Dedifferentiated amniotic fluid mesenchymal stem cell (primary cell): ENCODE measurements around the gene NUBPL.
A peak's percentile ranks its signal among the peaks of the same experiment; 100 is the strongest.
"Not testable (repeated sequence)": the region's sequence is repeated elsewhere in the genome, so short reads cannot be mapped to it uniquely, and the experiment has no call there.

Experiments
- DNase-seq: peaks from one replicate; pipeline ENCODE4 v3.0.0-alpha.2; 2016; ENCODE audit errors: extremely low spot score

Gene NUBPL

DNA sequence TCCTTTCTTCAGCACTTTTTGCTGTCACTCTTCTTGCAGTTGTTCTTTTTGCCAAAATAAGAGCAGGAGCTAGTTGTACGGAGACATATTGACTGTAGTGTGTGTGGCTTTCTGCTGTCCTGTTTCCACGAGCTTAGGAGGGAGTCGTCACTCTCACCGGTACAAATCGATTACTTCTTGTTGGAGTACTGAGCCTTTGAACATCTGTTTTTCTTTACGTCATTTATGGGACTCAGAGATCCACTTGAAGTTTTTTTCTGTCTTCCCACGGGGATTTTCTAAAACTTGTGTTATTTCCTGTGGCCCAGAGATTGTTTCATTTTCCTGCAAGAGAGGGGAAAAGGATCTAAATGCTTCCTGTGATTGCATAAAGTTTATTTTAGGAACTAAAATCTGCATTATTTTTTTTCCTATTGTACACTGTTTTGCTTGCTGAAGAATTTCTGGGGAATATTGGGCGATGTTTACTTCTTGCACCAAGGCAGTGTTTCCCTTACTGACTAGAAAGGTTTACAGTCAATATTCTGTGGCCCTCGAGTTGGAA, 316.1 kb downstream of the NUBPL start:
- DNase-seq, result no peak

DNA sequence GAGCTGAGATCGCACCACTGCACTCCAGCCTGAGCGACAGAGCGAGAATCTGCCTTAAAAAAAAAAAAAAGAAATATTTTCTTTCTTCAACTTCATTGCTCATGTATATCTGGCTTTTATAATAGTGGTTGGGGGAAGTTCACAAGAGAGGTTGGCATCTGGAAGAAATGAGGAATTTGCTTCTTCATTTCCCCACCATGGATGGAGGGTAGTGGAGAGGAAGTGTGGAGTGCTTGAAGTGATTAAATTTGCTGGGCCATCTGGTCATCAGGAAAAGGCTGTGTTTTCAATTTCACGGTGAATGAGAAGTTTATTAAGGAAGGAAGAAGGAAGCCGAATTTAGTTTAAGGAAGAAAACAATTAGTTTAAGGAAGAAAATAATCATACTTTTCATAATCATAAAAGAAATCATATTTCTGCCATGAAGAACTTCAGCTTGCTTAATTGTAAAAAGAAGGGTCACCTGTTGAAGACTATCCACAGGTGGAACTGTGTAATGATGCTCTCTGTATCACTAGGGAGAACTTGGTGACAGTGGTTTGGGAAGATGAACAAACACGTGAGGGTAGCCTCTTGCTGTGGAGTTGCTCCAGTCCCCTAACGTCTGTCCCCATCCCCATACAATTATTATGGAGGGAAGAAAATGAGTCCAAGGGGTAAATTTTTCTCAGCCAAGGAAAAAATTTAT, 318.6 kb downstream of the NUBPL start:
- DNase-seq, result no peak

DNA sequence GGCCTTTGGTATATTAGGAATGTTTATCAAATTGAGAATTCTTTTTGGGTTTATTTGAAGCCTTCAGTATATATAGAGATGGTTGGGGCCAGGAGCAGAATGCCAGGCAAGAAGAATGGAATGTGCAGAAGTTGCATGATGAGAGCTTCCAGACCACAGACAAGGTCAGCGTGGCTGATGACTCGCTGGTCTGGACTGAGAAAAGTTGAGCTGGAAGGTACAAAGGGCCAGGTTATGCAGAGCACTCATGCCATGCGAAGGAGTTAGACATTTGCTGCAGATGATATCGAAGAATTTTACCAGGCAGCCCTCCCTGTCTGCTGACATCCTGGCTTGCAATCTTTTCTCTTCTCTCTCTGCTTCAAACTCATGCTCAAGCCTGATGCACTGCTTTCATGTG, 319.7 kb downstream of the NUBPL start:
- peak; percentile 80 for DNase-seq

GRCh38 chr14:31881531-31882310, 320.5 kb downstream of the NUBPL start:
- no peak for DNase-seq

GRCh38 chr14:31884238-31884637, 323.0 kb downstream of the NUBPL start:
- no peak for DNase-seq

GRCh38 chr14:31884776-31885379, 323.7 kb downstream of the NUBPL start:
- DNase-seq, result no peak

DNA sequence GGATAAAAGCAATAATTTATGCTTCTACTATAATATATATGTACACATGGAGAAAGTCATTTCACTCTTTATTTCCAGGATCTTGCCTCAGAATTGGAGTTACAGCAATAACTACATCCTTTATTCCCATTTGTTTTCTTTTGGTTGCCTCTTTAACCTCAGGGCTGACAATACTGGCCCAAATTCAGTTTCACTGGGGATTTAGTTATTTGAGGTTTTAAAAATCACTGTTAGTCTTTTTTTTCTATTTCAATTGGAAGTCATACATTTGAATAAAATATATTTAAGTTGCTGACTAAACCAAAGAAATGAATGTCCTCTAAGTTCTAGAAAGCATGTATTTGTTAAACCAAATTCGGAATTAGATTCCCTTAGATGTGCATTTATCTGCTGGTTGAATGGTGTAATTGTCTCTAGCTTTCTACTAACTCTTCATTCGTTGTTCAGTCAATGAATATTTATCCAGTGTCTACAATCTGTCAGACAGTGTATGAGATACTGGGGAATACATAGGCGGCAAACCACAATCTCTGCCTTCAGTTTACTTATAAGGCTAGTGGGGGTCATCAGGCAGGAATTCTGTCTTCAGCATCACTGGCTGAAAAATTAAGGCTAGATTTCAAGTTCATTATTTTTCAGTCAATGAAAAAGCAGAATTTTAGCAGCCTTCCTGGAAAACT, 325.1 kb downstream of the NUBPL start:
- DNase-seq, result peak; percentile 26

DNA sequence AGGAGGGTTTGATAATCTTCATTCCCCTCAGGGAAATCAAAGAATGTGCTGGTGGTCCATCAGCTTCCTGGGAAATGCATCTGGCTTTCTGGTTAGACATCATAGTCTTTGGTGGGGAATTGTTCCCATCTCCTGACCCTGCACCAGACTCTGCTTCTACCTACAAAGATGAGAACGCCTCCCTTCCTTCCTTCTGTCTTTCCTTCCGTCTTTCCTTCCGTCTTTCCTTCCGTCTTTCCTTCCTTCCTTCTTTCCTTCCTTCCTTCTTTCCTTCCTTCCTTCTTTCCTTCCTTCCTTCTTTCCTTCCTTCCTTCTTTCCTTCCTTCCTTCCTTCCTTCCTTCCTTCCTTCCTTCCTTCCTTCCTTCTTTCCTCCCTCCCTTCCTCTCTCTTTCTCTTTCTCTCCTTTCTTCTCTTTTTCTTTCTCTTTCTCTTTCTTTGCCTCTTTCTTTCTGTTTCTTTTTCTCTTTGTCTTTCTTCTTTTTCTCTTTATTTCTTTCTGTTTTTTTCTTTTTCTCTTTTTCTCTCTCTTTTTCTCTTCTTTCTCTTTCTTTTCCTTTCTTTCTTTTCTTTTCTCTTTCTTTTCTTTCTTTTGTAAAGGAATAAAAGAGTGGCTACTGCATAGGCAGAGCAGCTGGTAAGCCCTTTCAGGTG, 326.9 kb downstream of the NUBPL start:
- DNase-seq, result no peak

GRCh38 chr14:31889297-31889696, 328.1 kb downstream of the NUBPL start:
- no peak for DNase-seq

- DNase-seq, result not testable (repeated sequence)
Measured at GRCh38 chr14:31890202-31890601, 329.0 kb downstream of the NUBPL start.

DNA sequence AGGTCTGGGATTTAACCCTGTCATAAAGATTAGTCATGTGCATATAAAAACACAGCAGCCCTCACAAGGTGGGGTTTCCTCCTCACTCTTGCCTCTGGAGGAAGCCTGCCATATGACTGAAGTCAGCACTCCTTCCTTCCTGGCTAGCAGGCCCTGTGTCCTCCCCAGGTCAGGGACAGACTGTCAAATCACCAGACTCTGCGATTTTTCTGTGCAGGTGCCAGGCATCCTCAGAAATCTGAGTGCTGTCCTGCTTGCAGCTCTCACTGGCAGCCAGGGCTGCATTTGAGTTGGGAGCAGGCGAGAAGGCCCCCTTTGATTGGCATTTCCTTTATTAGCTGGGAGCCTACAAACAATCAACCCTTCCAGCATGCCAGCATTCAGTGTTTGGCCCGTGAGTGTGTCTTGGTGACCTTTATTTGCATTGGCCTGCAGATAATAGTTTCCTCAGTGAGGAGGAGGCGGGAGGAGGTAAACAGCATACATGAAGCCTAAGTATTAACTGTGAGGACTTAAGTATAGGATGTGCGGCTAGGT, 332.1 kb downstream of the NUBPL start:
- DNase-seq, result no peak

GRCh38 chr14:31894351-31894750, 333.1 kb downstream of the NUBPL start:
- no peak for DNase-seq

- peak; percentile 52 for DNase-seq
Measured at GRCh38 chr14:31895206-31895605, 334.0 kb downstream of the NUBPL start.

DNA sequence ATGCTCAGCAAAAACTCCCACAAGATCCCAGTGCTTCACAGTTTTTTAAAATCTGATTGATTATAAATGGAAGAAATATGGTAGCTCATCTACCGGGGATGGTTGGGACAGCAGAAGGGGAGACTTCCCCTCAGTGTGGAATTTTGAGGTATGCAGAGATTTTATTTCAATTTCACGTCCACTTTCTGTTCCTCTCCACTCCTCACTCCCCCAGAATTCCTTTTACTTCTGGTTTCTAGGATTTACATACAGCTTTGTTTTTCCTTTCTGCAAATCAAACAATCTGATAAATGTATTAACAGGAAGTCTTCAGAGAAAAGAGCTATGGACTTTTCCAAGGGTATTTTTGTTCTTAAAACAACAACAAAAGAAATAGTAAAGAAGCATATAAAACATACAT, 334.4 kb downstream of the NUBPL start:
- no peak for DNase-seq

DNA sequence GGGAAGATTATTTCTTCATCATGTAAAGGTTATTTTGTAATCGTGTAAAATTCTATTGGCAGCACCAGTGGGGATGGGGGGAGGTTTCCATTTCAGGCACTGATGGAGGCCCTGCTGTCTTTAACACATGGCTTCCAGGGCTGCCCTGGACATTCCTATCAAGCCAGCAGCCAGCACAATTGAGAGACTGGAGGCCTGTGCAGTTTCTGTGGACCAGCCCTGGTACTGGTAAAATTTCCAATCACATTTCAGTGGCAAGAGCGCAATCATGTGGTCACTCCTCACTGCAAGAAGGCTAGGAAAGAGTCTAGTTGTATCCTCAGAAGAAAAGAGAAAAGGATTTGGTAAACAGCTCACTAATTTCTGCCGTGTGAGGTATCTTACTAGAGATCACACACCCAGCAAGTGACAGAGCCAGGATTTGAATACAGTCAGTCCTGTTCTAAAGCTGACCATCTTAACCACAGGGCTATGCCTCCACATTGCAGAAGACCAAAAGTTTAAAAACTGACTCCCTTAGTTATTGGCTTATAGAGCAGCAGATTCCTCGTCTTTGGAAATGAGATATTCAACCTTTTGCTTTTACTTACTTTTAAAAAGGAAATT, 336.5 kb downstream of the NUBPL start:
- no peak for DNase-seq

- DNase-seq, result no peak
Measured at GRCh38 chr14:31898838-31899528, 337.8 kb downstream of the NUBPL start.

GRCh38 chr14:31902002-31902401, 340.8 kb downstream of the NUBPL start:
- no peak for DNase-seq

- DNase-seq, result no peak
Measured at GRCh38 chr14:31902945-31903646, 341.9 kb downstream of the NUBPL start.

- no peak for DNase-seq
Measured at GRCh38 chr14:31909977-31910376, 348.8 kb downstream of the NUBPL start.
